GM23248 (cell line): ENCODE data around the gene ALX4. TPM values are rescaled to one million over a fixed set of nuclear protein-coding genes. Genes with fewer than 3 reads are reported as not detected.

Source experiments
- DNase-seq: peaks from one replicate; pipeline ENCODE4 v3.0.0-alpha.2; 2015
- H2AFZ ChIP-seq: fragments of 200-600 bp; sonication (generic); 2 replicates; pipeline ENCODE4 v1.6.1; 2016; ENCODE audit warnings: antibody characterized with exemption
- H3F3A ChIP-seq: fragments of 200-600 bp; sonication (generic); 2 replicates; pipeline ENCODE4 v1.6.1; 2016; ENCODE audit warnings: mild to moderate bottlenecking, antibody characterized with exemption, mixed run types; ENCODE audit not compliant: insufficient read depth
- H3K27ac ChIP-seq: fragments of 200-600 bp; sonication (generic); 2 replicates; pipeline ENCODE4 v1.5.1; 2016; ENCODE audit warnings: mild to moderate bottlenecking
- H3K27me3 ChIP-seq: fragments of 200-600 bp; sonication (generic); replicated peaks from 2 replicates; pipeline ENCODE4 v1.6.1; 2016; ENCODE audit warnings: mild to moderate bottlenecking; ENCODE audit not compliant: insufficient read depth
- H3K36me3 ChIP-seq: fragments of 200-600 bp; sonication (generic); 2 replicates; pipeline ENCODE4 v1.6.1; 2016; ENCODE audit warnings: low read depth, mild to moderate bottlenecking
- H3K4me1 ChIP-seq: fragments of 200-600 bp; sonication (generic); 2 replicates; pipeline ENCODE4 v1.6.1; 2016; ENCODE audit warnings: mild to moderate bottlenecking; ENCODE audit not compliant: insufficient read depth
- H3K4me2 ChIP-seq: fragments of 200-600 bp; sonication (generic); one replicate; pipeline ENCODE4 v1.6.1; 2016; ENCODE audit warnings: mild to moderate bottlenecking; ENCODE audit not compliant: unreplicated experiment
- H3K4me3 ChIP-seq: fragments of 200-600 bp; sonication (generic); 2 replicates; pipeline ENCODE4 v1.5.1; 2016; ENCODE audit warnings: mild to moderate bottlenecking
- H3K79me2 ChIP-seq: fragments of 200-600 bp; sonication (generic); 2 replicates; pipeline ENCODE4 v1.6.1; 2016; ENCODE audit warnings: mild to moderate bottlenecking; ENCODE audit not compliant: insufficient read depth
- H3K9ac ChIP-seq: fragments of 200-600 bp; sonication (generic); 2 replicates; pipeline ENCODE4 v1.6.1; 2016; ENCODE audit warnings: mild to moderate bottlenecking
- H3K9me2 ChIP-seq: fragments of 200-600 bp; sonication (generic); 2 replicates; pipeline ENCODE4 v1.6.1; 2016; ENCODE audit warnings: mixed run types, mild to moderate bottlenecking, moderate library complexity; ENCODE audit not compliant: insufficient read depth
- H3K9me3 ChIP-seq: fragments of 200-600 bp; sonication (generic); one replicate; pipeline ENCODE4 v1.6.1; 2017; ENCODE audit warnings: low read depth
- H4K20me1 ChIP-seq: fragments of 200-600 bp; sonication (generic); 2 replicates; pipeline ENCODE4 v1.6.0; 2016; ENCODE audit not compliant: insufficient read depth
- EZH2 ChIP-seq: fragments of 200-600 bp; sonication (generic); IDR thresholded peaks from 2 replicates; pipeline ENCODE4 v1.6.1; 2018; ENCODE audit warnings: antibody characterized with exemption, mild to moderate bottlenecking; ENCODE audit not compliant: insufficient read depth, poor library complexity, severe bottlenecking
- EZH2phosphoT487 ChIP-seq: fragments of 200-600 bp; sonication (generic); IDR thresholded peaks from 2 replicates; pipeline ENCODE4 v1.6.1; 2018; ENCODE audit warnings: antibody characterized with exemption, moderate library complexity, mild to moderate bottlenecking, low read depth; ENCODE audit not compliant: insufficient read depth
- WGBS, 2 experiments: methylation state at CpG; one replicate each; pipeline ENCODE4 v1.1.6; 2015 to 2017; ENCODE audit warnings: low lambda C conversion rate in 2 of 2, low coverage in 1 of 2; ENCODE audit errors: missing lambda C conversion rate in 2 of 2; 5-methylcytosine and 5-hydroxymethylcytosine counted together
- in situ Hi-C: fragments of 300-500 bp; cut with MboI; formaldehyde crosslinking; loops from 2 replicates; pipeline ENCODE4 v1.15.0; 2020
- polyA plus RNA-seq: library from polyadenylated mRNA; unstranded; fragments of >200 nt; fragmentation: Nextera tagmentation; extraction: Ambion mirVana; gene quantifications from 2 replicates; pipeline ENCODE4 v1.2.1, GENCODE V29; 2016
- total RNA-seq: library from RNA; depleted of rRNA; stranded (reverse); fragments of >200 nt; shearing (Covaris generic); gene quantifications from 2 replicates; pipeline ENCODE4 v1.2.3, GENCODE V29; 2014

ALX4 gene
- total and polyA plus RNA-seq, 2 experiments from 2014 or later, result not detected

GRCh38 chr11:44236296-44236695 is 73.6 kb downstream of the ALX4 start:
- no peaks in the 10 kb centered on the region for H3K9me3 ChIP-seq
- in situ Hi-C loops, result no loop called here
- no peaks in the 10 kb centered on the region for H3K79me2 ChIP-seq
- TF ChIP-seq EZH2, result no peak
- no peaks in the 10 kb centered on the region; the same call in 1 of the 2 replicates for H3K36me3 ChIP-seq
- H3K4me1 ChIP-seq, result 0 out of 2 replicates have a peak, but pooled peaks cover 7% of the 10 kb centered on the region
- H3K27ac ChIP-seq, result no peak overlapping the region
- no peak overlapping the region for H3K4me2 ChIP-seq
- no peaks in the 10 kb centered on the region for H4K20me1 ChIP-seq
- no peak for DNase-seq
- 100% methylated on average over 2 of the region's 2 CpGs for WGBS, 2 experiments
- H3K4me3 ChIP-seq, result no peak overlapping the region
- H3F3A ChIP-seq, result no peaks in the 10 kb centered on the region
- H3K9ac ChIP-seq, result no peak overlapping the region
- no peaks in the 10 kb centered on the region for H3K27me3 ChIP-seq
- H3K9me2 ChIP-seq, result no peaks in the 10 kb centered on the region
- no peak overlapping the region for H2AFZ ChIP-seq

- Histone ChIP-seq H3F3A (no peaks in the 10 kb centered on the region), H3K27ac (no peak overlapping the region), H3K9me3 (no peaks in the 10 kb centered on the region), H3K79me2 (no peaks in the 10 kb centered on the region), H3K36me3 (no peaks in the 10 kb centered on the region; the same call in 1 of the 2 replicates), H3K27me3 (no peaks in the 10 kb centered on the region), H3K9me2 (no peaks in the 10 kb centered on the region), H4K20me1 (no peaks in the 10 kb centered on the region), H3K4me3 (no peak overlapping the region), H3K4me2 (no peak overlapping the region), H3K4me1 (0 out of 2 replicates have a peak, but pooled peaks cover 6% of the 10 kb centered on the region), H3K9ac (no peak overlapping the region), H2AFZ (no peak overlapping the region)
- in situ Hi-C loops, result no loop called here
- DNase-seq, result no peak
- 88% methylated on average over 8 of the region's 8 CpGs for WGBS, 2 experiments
- TF ChIP-seq EZH2 (no peak), EZH2phosphoT487 (no peak)
Measured at GRCh38 chr11:44235765-44236201, 74.2 kb downstream of the ALX4 start.

- peak overlapping the region; percentile 24 for H3K4me2 ChIP-seq
- no peaks in the 10 kb centered on the region for H4K20me1 ChIP-seq
- 0 out of 2 replicates have a peak, but pooled peaks cover 3% of the 10 kb centered on the region for H3F3A ChIP-seq
- H3K9me3 ChIP-seq, result no peaks in the 10 kb centered on the region
- DNase-seq, result peak; percentile 48
- H3K4me3 ChIP-seq, result no peak overlapping the region
- in situ Hi-C loops, result no loop called here
- no peaks in the 10 kb centered on the region; the same call in 1 of the 2 replicates for H3K36me3 ChIP-seq
- H3K27me3 ChIP-seq, result no peaks in the 10 kb centered on the region
- WGBS, 2 experiments, result 37 to 45% methylated on average over 3 of the region's 3 CpGs
- no peaks in the 10 kb centered on the region for H3K9me2 ChIP-seq
- no peaks in the 10 kb centered on the region for H3K79me2 ChIP-seq
- H3K27ac ChIP-seq, result no peak overlapping the region
- H3K4me1 ChIP-seq, result peaks cover 23% of the 10 kb centered on the region
- no peak overlapping the region for H3K9ac ChIP-seq
- H2AFZ ChIP-seq, result no peak overlapping the region
- TF ChIP-seq EZH2phosphoT487 (no peak), EZH2 (no peak)
Measured at GRCh38 chr11:44229624-44230023, 80.3 kb downstream of the ALX4 start.

GRCh38 chr11:44229098-44229497 is 80.8 kb downstream of the ALX4 start:
- H2AFZ ChIP-seq, result no peak overlapping the region
- H3K4me3 ChIP-seq, result no peak overlapping the region
- H3K4me1 ChIP-seq, result peaks cover 26% of the 10 kb centered on the region
- no peaks in the 10 kb centered on the region for H3K79me2 ChIP-seq
- DNase-seq, result no peak
- H3K9ac ChIP-seq, result no peak overlapping the region
- peak overlapping the region; percentile 24 for H3K4me2 ChIP-seq
- in situ Hi-C loops, result no loop called here
- H3K9me3 ChIP-seq, result no peaks in the 10 kb centered on the region
- TF ChIP-seq EZH2phosphoT487, result no peak
- TF ChIP-seq EZH2, result no peak
- no peaks in the 10 kb centered on the region for H3K9me2 ChIP-seq
- WGBS, 2 experiments, result 92% methylated on average over 4 of the region's 4 CpGs
- H3K27me3 ChIP-seq, result no peaks in the 10 kb centered on the region
- H3F3A ChIP-seq, result 0 out of 2 replicates have a peak, but pooled peaks cover 5% of the 10 kb centered on the region
- H3K27ac ChIP-seq, result no peak overlapping the region
- no peaks in the 10 kb centered on the region; the same call in 1 of the 2 replicates for H3K36me3 ChIP-seq
- H4K20me1 ChIP-seq, result no peaks in the 10 kb centered on the region
